ENCODE results near the gene STAT5B.
"Not testable (repeated sequence)": the region's sequence is repeated elsewhere in the genome, so short reads cannot be mapped to it uniquely, and the experiment has no call there.

DNA sequence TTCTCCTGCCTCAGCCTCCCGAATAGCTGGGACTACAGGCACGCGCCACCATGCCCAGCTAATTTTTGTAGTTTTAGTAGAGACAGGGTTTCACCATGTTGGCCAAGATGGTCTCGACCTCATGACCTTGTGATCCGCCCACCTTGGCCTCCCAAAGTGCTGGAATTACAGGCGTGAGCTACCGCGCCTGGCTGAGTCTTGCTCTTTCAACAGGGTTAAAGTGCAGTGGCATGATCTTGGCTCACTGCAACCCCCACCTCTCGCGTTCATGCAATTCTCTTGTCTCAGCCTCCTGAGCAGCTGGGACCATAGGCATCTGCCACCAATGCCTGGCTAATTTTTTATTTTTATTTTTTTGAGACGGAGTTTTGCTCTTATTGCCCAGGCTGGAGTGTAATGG, 31.0 kb downstream of the STAT5B start:
- not testable (repeated sequence) for TF ChIP-seq POLR2A (IDR thresholded peaks at IDR 0.05)
- TF ChIP-seq, protein P1, sequence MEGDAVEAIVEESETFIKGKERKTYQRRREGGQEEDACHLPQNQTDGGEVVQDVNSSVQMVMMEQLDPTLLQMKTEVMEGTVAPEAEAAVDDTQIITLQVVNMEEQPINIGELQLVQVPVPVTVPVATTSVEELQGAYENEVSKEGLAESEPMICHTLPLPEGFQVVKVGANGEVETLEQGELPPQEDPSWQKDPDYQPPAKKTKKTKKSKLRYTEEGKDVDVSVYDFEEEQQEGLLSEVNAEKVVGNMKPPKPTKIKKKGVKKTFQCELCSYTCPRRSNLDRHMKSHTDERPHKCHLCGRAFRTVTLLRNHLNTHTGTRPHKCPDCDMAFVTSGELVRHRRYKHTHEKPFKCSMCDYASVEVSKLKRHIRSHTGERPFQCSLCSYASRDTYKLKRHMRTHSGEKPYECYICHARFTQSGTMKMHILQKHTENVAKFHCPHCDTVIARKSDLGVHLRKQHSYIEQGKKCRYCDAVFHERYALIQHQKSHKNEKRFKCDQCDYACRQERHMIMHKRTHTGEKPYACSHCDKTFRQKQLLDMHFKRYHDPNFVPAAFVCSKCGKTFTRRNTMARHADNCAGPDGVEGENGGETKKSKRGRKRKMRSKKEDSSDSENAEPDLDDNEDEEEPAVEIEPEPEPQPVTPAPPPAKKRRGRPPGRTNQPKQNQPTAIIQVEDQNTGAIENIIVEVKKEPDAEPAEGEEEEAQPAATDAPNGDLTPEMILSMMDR (IDR thresholded peaks at IDR 0.05) = not testable (repeated sequence)
